ENCODE data around the gene RPH3AL. TPM values are rescaled to one million over a fixed set of nuclear protein-coding genes. Genes with fewer than 3 reads are reported as not detected.
A peak's percentile ranks its signal among the peaks of the same experiment; 100 is the strongest.

Gene RPH3AL
- total and polyA plus RNA-seq, 8 donors = 8.9 to 57.1 (median 11.0) TPM

DNA sequence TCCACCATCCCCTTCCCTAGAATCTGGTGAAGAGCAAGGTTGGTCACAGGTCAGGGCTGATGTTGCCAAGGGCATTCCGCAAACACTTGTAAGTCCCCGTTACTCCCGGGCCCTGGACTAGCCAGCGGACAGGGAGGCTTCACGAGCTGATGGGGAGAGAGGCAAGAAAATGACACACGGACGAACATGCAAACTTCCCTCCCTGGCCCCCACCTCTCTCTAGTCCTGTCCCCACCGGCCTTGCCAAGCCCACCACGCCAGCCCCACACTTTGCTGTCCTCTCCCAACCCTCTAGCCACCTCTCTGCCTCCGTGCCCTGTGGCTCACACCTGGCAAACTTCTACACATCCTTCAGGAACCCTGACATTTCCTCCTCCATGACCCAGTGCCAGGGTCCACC is 54.8 kb downstream of the RPH3AL start:
- intact Hi-C loops (cut with DNase I) = no loop called here
- no peaks in the 10 kb centered on the region for H3K4me1 ChIP-seq

DNA sequence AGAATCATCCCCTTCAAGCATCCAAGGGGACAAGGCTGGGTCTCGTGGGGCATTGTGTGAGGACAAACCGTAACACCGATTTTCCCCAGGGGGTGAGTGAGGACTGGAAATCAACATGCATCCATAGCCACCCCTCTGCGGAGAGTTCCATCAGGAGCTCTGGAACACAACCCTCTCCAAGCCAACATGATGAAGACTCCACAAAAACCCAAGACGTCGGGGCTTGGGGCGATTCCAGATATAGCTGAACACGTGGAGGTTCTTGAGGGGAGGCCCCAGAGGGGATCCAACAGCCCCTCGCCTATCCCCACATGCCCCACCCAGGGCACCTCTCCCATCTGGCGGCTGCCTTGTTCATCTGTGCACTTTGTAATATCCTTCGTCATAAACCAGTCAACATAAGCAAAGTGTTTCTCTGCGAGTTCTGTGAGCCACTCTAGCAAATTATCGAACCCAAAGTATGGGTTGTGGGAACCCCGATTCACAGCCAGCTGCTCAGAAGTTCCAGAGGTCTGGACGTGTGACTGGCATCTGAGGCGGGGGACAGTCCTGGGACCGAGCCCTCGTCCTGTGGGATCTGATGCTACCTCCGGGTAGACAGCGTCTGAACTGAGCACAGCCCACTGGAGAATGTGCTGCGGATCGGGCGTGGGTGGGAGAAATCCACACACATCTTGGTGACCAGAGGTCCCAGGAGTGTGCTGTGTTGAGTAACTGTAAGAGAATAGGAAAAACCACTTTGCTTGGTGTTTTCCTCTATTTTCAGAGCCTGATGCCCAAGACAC is 55.5 kb downstream of the RPH3AL start:
- peak in 1 of 4 donors; percentile 18 for DNase-seq
- ATAC-seq = no peak

More for the DNA sequence above, 54.8 kb downstream of the RPH3AL start:
- H3K9me3 ChIP-seq = no peaks in the 10 kb centered on the region
- no peaks in the 10 kb centered on the region for H3K36me3 ChIP-seq
- H3K27me3 ChIP-seq = no peaks in the 10 kb centered on the region
- no peak overlapping the region for H3K27ac ChIP-seq
- H3K4me3 ChIP-seq = no peak overlapping the region
- DNase-seq (peak in 2 of 4 donors; percentile 19 to 61), ATAC-seq (no peak)
- TF ChIP-seq, protein P1, sequence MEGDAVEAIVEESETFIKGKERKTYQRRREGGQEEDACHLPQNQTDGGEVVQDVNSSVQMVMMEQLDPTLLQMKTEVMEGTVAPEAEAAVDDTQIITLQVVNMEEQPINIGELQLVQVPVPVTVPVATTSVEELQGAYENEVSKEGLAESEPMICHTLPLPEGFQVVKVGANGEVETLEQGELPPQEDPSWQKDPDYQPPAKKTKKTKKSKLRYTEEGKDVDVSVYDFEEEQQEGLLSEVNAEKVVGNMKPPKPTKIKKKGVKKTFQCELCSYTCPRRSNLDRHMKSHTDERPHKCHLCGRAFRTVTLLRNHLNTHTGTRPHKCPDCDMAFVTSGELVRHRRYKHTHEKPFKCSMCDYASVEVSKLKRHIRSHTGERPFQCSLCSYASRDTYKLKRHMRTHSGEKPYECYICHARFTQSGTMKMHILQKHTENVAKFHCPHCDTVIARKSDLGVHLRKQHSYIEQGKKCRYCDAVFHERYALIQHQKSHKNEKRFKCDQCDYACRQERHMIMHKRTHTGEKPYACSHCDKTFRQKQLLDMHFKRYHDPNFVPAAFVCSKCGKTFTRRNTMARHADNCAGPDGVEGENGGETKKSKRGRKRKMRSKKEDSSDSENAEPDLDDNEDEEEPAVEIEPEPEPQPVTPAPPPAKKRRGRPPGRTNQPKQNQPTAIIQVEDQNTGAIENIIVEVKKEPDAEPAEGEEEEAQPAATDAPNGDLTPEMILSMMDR (IDR thresholded peaks at IDR 0.05) = no peak

DNA sequence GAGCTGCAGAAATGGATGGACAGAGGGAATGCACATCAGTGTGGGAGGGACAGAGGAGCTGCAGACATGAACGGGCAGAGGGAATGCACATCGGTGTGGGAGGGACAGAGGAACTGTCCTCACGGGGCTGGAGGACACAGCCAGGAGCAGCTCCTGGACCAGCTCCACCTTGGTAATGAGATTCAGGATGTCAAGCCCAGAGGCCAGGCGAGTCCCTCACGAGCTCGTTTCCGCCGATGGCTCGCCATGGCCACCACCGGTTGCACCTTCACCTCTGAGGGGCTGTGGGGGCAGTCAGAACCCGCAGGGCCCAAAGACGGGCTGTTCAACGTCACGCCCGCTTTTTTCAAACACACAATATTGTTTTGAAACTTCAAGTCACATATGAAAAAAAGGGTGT is 56.2 kb downstream of the RPH3AL start:
- DNase-seq (peak in 1 of 4 donors; percentile 13), ATAC-seq (no peak)
- Histone ChIP-seq H3K9me3 (no peaks in the 10 kb centered on the region), H3K36me3 (no peaks in the 10 kb centered on the region), H3K27ac (no peak overlapping the region), H3K27me3 (no peaks in the 10 kb centered on the region), H3K4me1 (no peaks in the 10 kb centered on the region), H3K4me3 (no peak overlapping the region)
- intact Hi-C loops (cut with DNase I) = no loop called here
- TF ChIP-seq, protein P1 (IDR thresholded peaks at IDR 0.05) = no peak

More for the DNA sequence above, 55.5 kb downstream of the RPH3AL start:
- TF ChIP-seq, protein P1 (IDR thresholded peaks at IDR 0.05) = no peak
- H3K36me3 ChIP-seq = no peaks in the 10 kb centered on the region
- no peaks in the 10 kb centered on the region for H3K27me3 ChIP-seq
- no peaks in the 10 kb centered on the region for H3K9me3 ChIP-seq
- no peak overlapping the region for H3K4me3 ChIP-seq
- H3K27ac ChIP-seq = no peak overlapping the region
- intact Hi-C loops (cut with DNase I) = no loop called here
- no peaks in the 10 kb centered on the region for H3K4me1 ChIP-seq

DNA sequence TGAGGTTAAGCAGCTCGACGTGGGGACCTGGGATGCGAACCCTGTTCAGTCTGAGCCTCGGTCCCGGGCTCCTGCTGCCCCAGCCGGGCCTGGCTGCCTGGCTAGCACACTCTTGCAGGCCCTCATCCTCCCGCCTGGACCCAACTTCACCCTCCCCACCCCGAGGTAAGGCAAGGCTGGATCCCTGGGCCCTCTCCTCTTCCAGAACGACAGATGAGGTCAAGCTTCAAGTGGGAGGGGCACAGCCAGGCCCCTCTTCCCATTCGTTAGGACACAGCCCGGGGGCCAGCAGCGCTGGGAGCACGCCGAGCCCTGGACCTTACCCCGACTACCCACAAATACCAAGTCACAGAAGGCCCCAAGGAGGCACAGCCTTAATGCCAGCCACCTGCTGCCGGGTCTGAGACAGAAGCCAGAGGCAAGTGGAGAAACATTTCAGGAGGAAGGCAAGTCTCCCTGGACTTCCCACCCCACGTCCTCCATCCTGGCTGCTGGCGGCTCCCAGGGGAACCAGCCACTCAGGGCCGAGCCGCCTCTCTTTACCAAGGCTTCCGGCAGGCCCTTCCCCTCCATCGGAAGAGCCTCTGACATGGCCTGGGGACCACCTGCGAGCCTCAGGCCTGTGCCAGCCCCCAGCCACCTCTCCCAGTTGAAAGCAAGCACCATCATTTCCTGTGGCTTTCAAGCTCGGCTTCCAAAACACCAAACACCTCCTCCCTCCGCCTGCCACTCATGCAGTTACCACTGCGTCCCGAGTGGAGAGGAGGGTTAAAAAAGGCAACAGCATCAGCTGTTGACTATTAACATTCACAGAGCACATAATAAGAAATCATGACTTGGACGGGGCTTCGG is 59.9 kb downstream of the RPH3AL start:
- H3K4me1 ChIP-seq = no peaks in the 10 kb centered on the region
- H3K4me3 ChIP-seq = no peak overlapping the region
- TF ChIP-seq, protein P1 (IDR thresholded peaks at IDR 0.05) = no peak
- ATAC-seq = no peak
- no peaks in the 10 kb centered on the region for H3K36me3 ChIP-seq
- intact Hi-C loops (cut with DNase I) = no loop called here
- no peak overlapping the region for H3K27ac ChIP-seq
- H3K9me3 ChIP-seq = no peaks in the 10 kb centered on the region
- no peaks in the 10 kb centered on the region for H3K27me3 ChIP-seq
- peak in 2 of 4 donors; percentile 12 to 64 for DNase-seq

DNA sequence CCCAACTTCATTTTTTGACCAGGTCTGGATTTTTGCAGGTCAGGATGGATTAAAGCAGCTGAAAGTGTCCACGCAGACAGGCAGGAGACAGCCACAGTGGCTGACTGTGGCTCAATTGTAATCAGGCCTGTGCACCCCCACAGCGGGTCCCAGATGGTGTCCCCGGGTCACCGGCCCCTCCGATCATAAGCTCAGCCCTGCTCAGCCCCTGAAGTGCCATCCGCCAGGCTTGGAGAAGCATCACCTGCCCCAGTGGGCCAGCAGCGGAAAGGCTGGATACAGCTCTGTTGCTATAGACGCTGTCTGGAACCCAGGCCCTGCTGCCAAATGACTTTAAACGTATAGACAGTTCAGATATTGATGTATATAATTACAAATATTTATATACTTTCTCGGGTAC is 60.6 kb downstream of the RPH3AL start:
- ATAC-seq = no peak
- DNase-seq = peak in 2 of 4 donors; percentile 10 to 70
- TF ChIP-seq, protein P1 (IDR thresholded peaks at IDR 0.05) = no peak
- no peak overlapping the region for H3K27ac ChIP-seq
- H3K36me3 ChIP-seq = no peaks in the 10 kb centered on the region
- no peak overlapping the region for H3K4me3 ChIP-seq
- no peaks in the 10 kb centered on the region for H3K4me1 ChIP-seq
- H3K9me3 ChIP-seq = no peaks in the 10 kb centered on the region
- no peaks in the 10 kb centered on the region for H3K27me3 ChIP-seq
- intact Hi-C loops (cut with DNase I) = no loop called here

Data from left lung (tissue), 10 donors.